Fibroblast of lung (primary cell): ENCODE results near the gene GRK3.

Experiments used
- EZH2 ChIP-seq: IDR thresholded peaks from 2 replicates; pipeline ENCODE4 v1.5.1; 2012; ENCODE audit warnings: low read length, control low read depth, mild to moderate bottlenecking; ENCODE audit errors: missing control alignments
- TF ChIP-seq, protein P1 (sequence below), 2 donors: IDR thresholded peaks in 1 of 2; conservative IDR thresholded peaks in 1 of 2; 1 replicate in 1 of 2; 2 replicates in 1 of 2; pipeline ENCODE4 v1.5.1; 2011 to 2012; ENCODE audit warnings: low read length in 2 of 2, control low read depth in 1 of 2, inconsistent platforms in 1 of 2, low read depth in 1 of 2, mild to moderate bottlenecking in 1 of 2

DNA sequence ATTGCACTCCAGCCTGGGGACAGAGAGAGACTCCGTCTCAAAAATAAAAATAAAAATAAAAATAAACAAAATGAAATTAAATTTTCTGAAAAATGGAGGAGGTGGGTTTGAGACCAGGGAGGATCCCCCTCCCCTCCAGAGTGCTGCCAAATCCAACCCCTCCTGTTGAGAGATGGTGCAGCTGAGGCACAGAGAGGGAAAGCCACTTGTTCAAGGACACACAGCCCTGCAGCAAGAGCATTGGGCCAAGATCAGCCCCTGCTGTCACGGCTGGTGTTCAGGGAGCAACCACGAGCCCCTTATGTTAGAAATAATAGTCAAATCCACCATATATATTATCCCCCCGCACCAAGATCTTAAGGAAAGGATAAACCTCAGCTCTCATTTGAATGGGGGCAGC is 180.2 kb downstream of the GRK3 start:
- TF ChIP-seq, protein P1, sequence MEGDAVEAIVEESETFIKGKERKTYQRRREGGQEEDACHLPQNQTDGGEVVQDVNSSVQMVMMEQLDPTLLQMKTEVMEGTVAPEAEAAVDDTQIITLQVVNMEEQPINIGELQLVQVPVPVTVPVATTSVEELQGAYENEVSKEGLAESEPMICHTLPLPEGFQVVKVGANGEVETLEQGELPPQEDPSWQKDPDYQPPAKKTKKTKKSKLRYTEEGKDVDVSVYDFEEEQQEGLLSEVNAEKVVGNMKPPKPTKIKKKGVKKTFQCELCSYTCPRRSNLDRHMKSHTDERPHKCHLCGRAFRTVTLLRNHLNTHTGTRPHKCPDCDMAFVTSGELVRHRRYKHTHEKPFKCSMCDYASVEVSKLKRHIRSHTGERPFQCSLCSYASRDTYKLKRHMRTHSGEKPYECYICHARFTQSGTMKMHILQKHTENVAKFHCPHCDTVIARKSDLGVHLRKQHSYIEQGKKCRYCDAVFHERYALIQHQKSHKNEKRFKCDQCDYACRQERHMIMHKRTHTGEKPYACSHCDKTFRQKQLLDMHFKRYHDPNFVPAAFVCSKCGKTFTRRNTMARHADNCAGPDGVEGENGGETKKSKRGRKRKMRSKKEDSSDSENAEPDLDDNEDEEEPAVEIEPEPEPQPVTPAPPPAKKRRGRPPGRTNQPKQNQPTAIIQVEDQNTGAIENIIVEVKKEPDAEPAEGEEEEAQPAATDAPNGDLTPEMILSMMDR (conservative IDR thresholded peaks at IDR 0.05 in 1 of 2, IDR thresholded peaks at IDR 0.05 in 1 of 2; ENCODE audit: low read depth in 1 of 2, low read length in 2 of 2), result no peak
- no peak for TF ChIP-seq EZH2
